ENCODE data around the gene RHEB. TPM values are rescaled to one million over a fixed set of nuclear protein-coding genes. Genes with fewer than 3 reads are reported as not detected.

RHEB gene
- total RNA-seq, 1 donor from 2014 or later = 143 TPM

- H3K9ac ChIP-seq (ENCODE audit: low read length) = peak overlapping the region; percentile 22
- peaks cover 35% of the 10 kb centered on the region for H3K36me3 Mint-ChIP-seq (ENCODE audit: low read depth, unreplicated experiment)
- peaks cover 6% of the 10 kb centered on the region for H3K4me1 Mint-ChIP-seq (ENCODE audit: low read depth, unreplicated experiment)
- H3K4me2 ChIP-seq (ENCODE audit: low read length) = peak overlapping the region; percentile 2
- FAIRE-seq (no peak), DNase-seq (ENCODE audit: low read depth) (peak; percentile 31)
- no peak overlapping the region for H3K27ac ChIP-seq (ENCODE audit: low read depth, low read length)
- H4K20me1 ChIP-seq (ENCODE audit: insufficient read depth, low read length) = peaks cover 52% of the 10 kb centered on the region
- H3K4me1 ChIP-seq (ENCODE audit: insufficient read depth, low read length) = peaks cover 16% of the 10 kb centered on the region
- H2AFZ ChIP-seq (ENCODE audit: low read depth, low read length) = no peak overlapping the region
- H3K79me2 ChIP-seq (ENCODE audit: insufficient read depth, low read length) = peaks cover 60% of the 10 kb centered on the region
- H3K9me3 Mint-ChIP-seq (ENCODE audit: unreplicated experiment) = no peaks in the 10 kb centered on the region
- TF ChIP-seq CTCF (IDR thresholded peaks at IDR 0.05; ENCODE audit: insufficient read depth, low read depth, low read length) (no peak), EZH2 (IDR thresholded peaks at IDR 0.05; ENCODE audit: insufficient read depth, low read length) (no peak)
- H3K4me3 Mint-ChIP-seq (ENCODE audit: unreplicated experiment) = no peak overlapping the region
- H3K36me3 ChIP-seq (ENCODE audit: insufficient read depth, low read length) = peaks cover 31% of the 10 kb centered on the region
- H3K9me3 ChIP-seq (ENCODE audit: insufficient read depth, low read depth, low read length) = no peaks in the 10 kb centered on the region
- no peak overlapping the region for H3K4me3 ChIP-seq (ENCODE audit: insufficient read depth, low read depth, low read length)
- H3K27me3 Mint-ChIP-seq (ENCODE audit: low read depth, unreplicated experiment) = no peaks in the 10 kb centered on the region
- H3K27me3 ChIP-seq (ENCODE audit: insufficient read depth, low read length) = no peaks in the 10 kb centered on the region
- H3K27ac Mint-ChIP-seq (ENCODE audit: unreplicated experiment) = no peak overlapping the region
Measured at GRCh38 chr7:151472644-151473380, 46.9 kb downstream of the RHEB start.

- Histone ChIP-seq H3K27ac (ENCODE audit: low read depth, low read length) (no peak overlapping the region), H4K20me1 (ENCODE audit: insufficient read depth, low read length) (peaks cover 41% of the 10 kb centered on the region), H3K36me3 (ENCODE audit: insufficient read depth, low read length) (peaks cover 32% of the 10 kb centered on the region), H3K9ac (ENCODE audit: low read length) (no peak overlapping the region), H3K79me2 (ENCODE audit: insufficient read depth, low read length) (peaks cover 39% of the 10 kb centered on the region), H2AFZ (ENCODE audit: low read depth, low read length) (no peak overlapping the region), H3K4me3 (ENCODE audit: insufficient read depth, low read depth, low read length) (no peak overlapping the region), H3K4me2 (ENCODE audit: low read length) (no peak overlapping the region), H3K4me1 (ENCODE audit: insufficient read depth, low read length) (peaks cover 16% of the 10 kb centered on the region), H3K9me3 (ENCODE audit: insufficient read depth, low read depth, low read length) (no peaks in the 10 kb centered on the region), H3K27me3 (ENCODE audit: insufficient read depth, low read length) (no peaks in the 10 kb centered on the region)
- Mint-ChIP-seq H3K4me3 (ENCODE audit: unreplicated experiment) (no peak overlapping the region), H3K9me3 (ENCODE audit: unreplicated experiment) (no peaks in the 10 kb centered on the region), H3K27me3 (ENCODE audit: low read depth, unreplicated experiment) (no peaks in the 10 kb centered on the region), H3K36me3 (ENCODE audit: low read depth, unreplicated experiment) (peaks cover 46% of the 10 kb centered on the region), H3K4me1 (ENCODE audit: low read depth, unreplicated experiment) (peaks cover 7% of the 10 kb centered on the region), H3K27ac (ENCODE audit: unreplicated experiment) (no peak overlapping the region)
- TF ChIP-seq CTCF (IDR thresholded peaks at IDR 0.05; ENCODE audit: insufficient read depth, low read depth, low read length) (no peak), EZH2 (IDR thresholded peaks at IDR 0.05; ENCODE audit: insufficient read depth, low read length) (no peak)
- FAIRE-seq = no peak
- no peak for DNase-seq (ENCODE audit: low read depth)
Measured at GRCh38 chr7:151470711-151471110, 49.0 kb downstream of the RHEB start.

GRCh38 chr7:151469281-151469680 lies 50.4 kb downstream of the RHEB start:
- H3K9me3 Mint-ChIP-seq (ENCODE audit: unreplicated experiment) = no peaks in the 10 kb centered on the region

More at GRCh38 chr7:151469281-151469680, 50.4 kb downstream of the RHEB start:
- H3K79me2 ChIP-seq (ENCODE audit: insufficient read depth, low read length) = peaks cover 27% of the 10 kb centered on the region
- FAIRE-seq = no peak
- no peak overlapping the region for H3K4me3 ChIP-seq (ENCODE audit: insufficient read depth, low read depth, low read length)
- Mint-ChIP-seq H3K4me3 (ENCODE audit: unreplicated experiment) (no peak overlapping the region), H3K36me3 (ENCODE audit: low read depth, unreplicated experiment) (peaks cover 58% of the 10 kb centered on the region), H3K27me3 (ENCODE audit: low read depth, unreplicated experiment) (no peaks in the 10 kb centered on the region), H3K4me1 (ENCODE audit: low read depth, unreplicated experiment) (peaks cover 7% of the 10 kb centered on the region), H3K27ac (ENCODE audit: unreplicated experiment) (no peak overlapping the region)
- peaks cover 16% of the 10 kb centered on the region for H3K4me1 ChIP-seq (ENCODE audit: insufficient read depth, low read length)
- DNase-seq (ENCODE audit: low read depth) = peak; percentile 29
- no peak overlapping the region for H3K9ac ChIP-seq (ENCODE audit: low read length)
- H2AFZ ChIP-seq (ENCODE audit: low read depth, low read length) = no peak overlapping the region
- TF ChIP-seq CTCF (IDR thresholded peaks at IDR 0.05; ENCODE audit: insufficient read depth, low read depth, low read length) = no peak
- TF ChIP-seq EZH2 (IDR thresholded peaks at IDR 0.05; ENCODE audit: insufficient read depth, low read length) = no peak
- peaks cover 44% of the 10 kb centered on the region for H3K36me3 ChIP-seq (ENCODE audit: insufficient read depth, low read length)
- no peaks in the 10 kb centered on the region for H3K27me3 ChIP-seq (ENCODE audit: insufficient read depth, low read length)
- H3K4me2 ChIP-seq (ENCODE audit: low read length) = no peak overlapping the region
- no peaks in the 10 kb centered on the region for H3K9me3 ChIP-seq (ENCODE audit: insufficient read depth, low read depth, low read length)
- peaks cover 41% of the 10 kb centered on the region for H4K20me1 ChIP-seq (ENCODE audit: insufficient read depth, low read length)
- H3K27ac ChIP-seq (ENCODE audit: low read depth, low read length) = no peak overlapping the region

Measured in astrocyte (in vitro differentiated cells and primary cell).